HEK293 (cell line): ENCODE data around the gene LZTFL1.

ENCODE experiments used
- CTCF ChIA-PET: fragments of 350-600 bp; formaldehyde crosslinking; extraction: SDS; loops from one replicate; lab custom pipeline; 2021; ENCODE audit warnings: antibody characterized with exemption; lab: Yijun Ruan, JAX
- POLR2A ChIA-PET: fragments of 300-600 bp; formaldehyde crosslinking; extraction: SDS; loops from one replicate; lab custom pipeline; 2020; ENCODE audit warnings: antibody characterized with exemption, inconsistent platforms; lab: Yijun Ruan, JAX
- H3K27ac ChIP-seq: fragments of 200-500 bp; sonication (Bioruptor generic); 2 replicates; pipeline ENCODE4 v1.5.1; 2014; ENCODE audit warnings: low read depth, low read length, control low read depth, inconsistent platforms; ENCODE audit errors: extremely low read depth
- H3K36me3 ChIP-seq, 2 experiments: fragments of 200-500 bp in 1 of 2; sonication (Bioruptor generic) in 1 of 2; 1 replicate in 1 of 2; 2 replicates in 1 of 2; pipeline ENCODE4 v1.5.1; 2014 to 2017; ENCODE audit warnings: inconsistent platforms in 2 of 2, low read length in 2 of 2; ENCODE audit not compliant: control insufficient read depth in 2 of 2, insufficient read depth in 1 of 2
- H3K4me1 ChIP-seq: fragments of 200-500 bp; sonication (Bioruptor generic); 2 replicates; pipeline ENCODE4 v1.5.1; 2014; ENCODE audit warnings: mild to moderate bottlenecking, low read length, inconsistent platforms; ENCODE audit not compliant: control insufficient read depth, insufficient read depth
- H3K4me3 ChIP-seq: 2 replicates; pipeline ENCODE4 v1.5.1; 2011; ENCODE audit warnings: low read depth, mild to moderate bottlenecking, control low read depth, low read length, moderate library complexity
- H3K9me3 ChIP-seq: fragments of 200-500 bp; sonication (Bioruptor generic); 2 replicates; pipeline ENCODE4 v1.5.1; 2014; ENCODE audit warnings: low read depth, low read length, inconsistent platforms; ENCODE audit not compliant: control insufficient read depth, insufficient read depth
- BCL11A ChIP-seq: fragments of 450-650 bp; formaldehyde crosslinking; IDR thresholded peaks from 2 replicates; pipeline ENCODE4 v1.5.1; 2016; ENCODE audit warnings: low read depth, missing biosample characterization, missing genetic modification characterization
- CTCF ChIP-seq: fragments of 450-650 bp; formaldehyde crosslinking; IDR thresholded peaks from 2 replicates; pipeline ENCODE4 v1.5.1; 2016; ENCODE audit warnings: missing biosample characterization, missing genetic modification characterization
- HOXD13 ChIP-seq: sonication (generic); formaldehyde crosslinking; IDR thresholded peaks from 2 replicates; pipeline ENCODE4 v1.8.0; 2022; ENCODE audit warnings: missing genetic modification reagents, borderline replicate concordance
- IKZF3 ChIP-seq: fragments of 450-650 bp; IDR thresholded peaks from 2 replicates; pipeline ENCODE4 v1.5.0; 2018; ENCODE audit warnings: missing biosample characterization, mild to moderate bottlenecking, missing genetic modification characterization, moderate library complexity
- KLF16 ChIP-seq: fragments of 450-650 bp; formaldehyde crosslinking; IDR thresholded peaks from 2 replicates; pipeline ENCODE4 v1.5.1; 2017; ENCODE audit warnings: missing biosample characterization, missing genetic modification characterization
- KLF9 ChIP-seq: fragments of 450-650 bp; formaldehyde crosslinking; IDR thresholded peaks from 2 replicates; pipeline ENCODE4 v1.5.1; 2016; ENCODE audit warnings: missing biosample characterization, missing genetic modification characterization, low read depth
- MZF1 ChIP-seq: fragments of 450-650 bp; formaldehyde crosslinking; IDR thresholded peaks from 2 replicates; pipeline ENCODE4 v1.5.1; 2017; ENCODE audit warnings: missing biosample characterization, missing genetic modification characterization, borderline replicate concordance
- OVOL3 ChIP-seq: fragments of 450-650 bp; formaldehyde crosslinking; IDR thresholded peaks from 2 replicates; pipeline ENCODE4 v1.5.1; 2016; ENCODE audit warnings: missing biosample characterization, missing genetic modification characterization
- SP3 ChIP-seq: fragments of 450-650 bp; formaldehyde crosslinking; IDR thresholded peaks from 2 replicates; pipeline ENCODE4 v1.5.1; 2016; ENCODE audit warnings: missing biosample characterization, missing genetic modification characterization
- TRIM28 ChIP-seq: IDR thresholded peaks from 2 replicates; pipeline ENCODE4 v1.6.1; 2011; ENCODE audit warnings: low read length, control low read depth, borderline replicate concordance
- YY2 ChIP-seq: fragments of 450-650 bp; formaldehyde crosslinking; IDR thresholded peaks from 2 replicates; pipeline ENCODE4 v1.5.1; 2016; ENCODE audit warnings: missing biosample characterization, missing genetic modification characterization
- ZNF10 ChIP-seq: fragments of 450-650 bp; formaldehyde crosslinking; IDR thresholded peaks from 2 replicates; pipeline ENCODE4 v1.5.1; 2017; ENCODE audit warnings: missing biosample characterization, missing genetic modification characterization
- ZNF133 ChIP-seq: fragments of 450-650 bp; formaldehyde crosslinking; IDR thresholded peaks from 2 replicates; pipeline ENCODE4 v1.5.1; 2016; ENCODE audit warnings: missing biosample characterization, missing genetic modification characterization
- ZNF184 ChIP-seq: fragments of 450-650 bp; IDR thresholded peaks from 2 replicates; pipeline ENCODE4 v1.5.1; 2018; ENCODE audit warnings: missing biosample characterization, mild to moderate bottlenecking, missing genetic modification characterization
- ZNF223 ChIP-seq: fragments of 450-650 bp; formaldehyde crosslinking; IDR thresholded peaks from 2 replicates; pipeline ENCODE4 v1.5.1; 2016; ENCODE audit warnings: missing biosample characterization, missing genetic modification characterization
- ZNF24 ChIP-seq: fragments of 450-650 bp; formaldehyde crosslinking; IDR thresholded peaks from 2 replicates; pipeline ENCODE4 v1.5.1; 2016; ENCODE audit warnings: missing biosample characterization, missing genetic modification characterization
- ZNF248 ChIP-seq: fragments of 450-650 bp; formaldehyde crosslinking; IDR thresholded peaks from 2 replicates; pipeline ENCODE4 v1.5.1; 2017; ENCODE audit warnings: missing biosample characterization, missing genetic modification characterization
- ZNF354C ChIP-seq: fragments of 450-650 bp; formaldehyde crosslinking; IDR thresholded peaks from 2 replicates; pipeline ENCODE4 v1.5.1; 2016; ENCODE audit warnings: missing biosample characterization, missing genetic modification characterization, low read depth, borderline replicate concordance
- ZNF501 ChIP-seq: fragments of 450-650 bp; formaldehyde crosslinking; IDR thresholded peaks from 2 replicates; pipeline ENCODE4 v1.5.1; 2016; ENCODE audit warnings: missing biosample characterization, missing genetic modification characterization
- ZNF585B ChIP-seq: fragments of 450-650 bp; formaldehyde crosslinking; IDR thresholded peaks from 2 replicates; pipeline ENCODE4 v1.5.1; 2016; ENCODE audit warnings: missing biosample characterization, missing genetic modification characterization
- ZNF639 ChIP-seq: fragments of 450-650 bp; formaldehyde crosslinking; IDR thresholded peaks from 2 replicates; pipeline ENCODE4 v1.5.1; 2016; ENCODE audit warnings: missing biosample characterization, missing genetic modification characterization
- ZNF701 ChIP-seq: fragments of 450-650 bp; formaldehyde crosslinking; IDR thresholded peaks from 2 replicates; pipeline ENCODE4 v1.5.1; 2016; ENCODE audit warnings: missing biosample characterization, missing genetic modification characterization
- ZNF791 ChIP-seq: fragments of 450-650 bp; formaldehyde crosslinking; IDR thresholded peaks from 2 replicates; pipeline ENCODE4 v1.5.1; 2016; ENCODE audit warnings: missing biosample characterization, missing genetic modification characterization
- ZXDB ChIP-seq: fragments of 450-650 bp; formaldehyde crosslinking; IDR thresholded peaks from 2 replicates; pipeline ENCODE4 v1.5.1; 2016; ENCODE audit warnings: missing biosample characterization, missing genetic modification characterization
- TF ChIP-seq, protein P1 (sequence below): fragments of 450-650 bp; formaldehyde crosslinking; IDR thresholded peaks from 2 replicates; pipeline ENCODE4 v1.5.1; 2017; ENCODE audit warnings: missing biosample characterization, mild to moderate bottlenecking, missing genetic modification characterization, moderate library complexity
- TF ChIP-seq, protein P2 (sequence below): fragments of 450-650 bp; formaldehyde crosslinking; IDR thresholded peaks from 2 replicates; pipeline ENCODE4 v1.5.1; 2016; ENCODE audit warnings: missing biosample characterization, missing genetic modification characterization

The LZTFL1 gene

GRCh38 chr3:45826321-45826720 lies 15.6 kb downstream of the LZTFL1 start:
- H3K36me3 ChIP-seq = peaks cover 0 to 60% of the 10 kb centered on the region in 2 experiments; a peak in 1 of 3 replicates
- H3K4me1 ChIP-seq = no peaks in the 10 kb centered on the region
- H3K9me3 ChIP-seq = no peaks in the 10 kb centered on the region
- POLR2A ChIA-PET = no interaction called here
- no peak overlapping the region for H3K27ac ChIP-seq
- CTCF ChIA-PET = interaction anchor here (0.7 to 1.2 kb wide), 2 partner anchors 204 to 788 kb away, joined by 3 to 5 read pairs; no protein-coding TSS in a partner anchor
- no peak for TF ChIP-seq KLF16
- TF ChIP-seq SP3 = no peak
- TF ChIP-seq ZNF501 (tag by site-specific recombination) = no peak
- TF ChIP-seq CTCF (tag by site-specific recombination) = no peak
- TF ChIP-seq BCL11A (tag by site-specific recombination) = no peak
- no peak overlapping the region for H3K4me3 ChIP-seq

GRCh38 chr3:45821127-45821526 lies 20.8 kb downstream of the LZTFL1 start:
- Histone ChIP-seq H3K36me3 (peaks cover 0 to 27% of the 10 kb centered on the region in 2 experiments; a peak in 1 of 3 replicates), H3K27ac (no peak overlapping the region), H3K4me3 (no peak overlapping the region), H3K4me1 (no peaks in the 10 kb centered on the region), H3K9me3 (no peaks in the 10 kb centered on the region)
- ChIA-PET CTCF (no interaction called here), POLR2A (no interaction called here)
- TF ChIP-seq ZNF791 (tag by site-specific recombination) (no peak), ZNF24 (tag by site-specific recombination) (no peak), ZNF223 (tag by site-specific recombination) (no peak), HOXD13 (CRISPR knock-in tag) (no peak), TRIM28 (no peak), ZNF133 (no peak), OVOL3 (no peak), ZNF354C (tag by site-specific recombination) (no peak), MZF1 (tag by site-specific recombination) (no peak), ZXDB (no peak), ZNF10 (tag by site-specific recombination) (no peak), YY2 (tag by site-specific recombination) (no peak)
- TF ChIP-seq, protein P1, sequence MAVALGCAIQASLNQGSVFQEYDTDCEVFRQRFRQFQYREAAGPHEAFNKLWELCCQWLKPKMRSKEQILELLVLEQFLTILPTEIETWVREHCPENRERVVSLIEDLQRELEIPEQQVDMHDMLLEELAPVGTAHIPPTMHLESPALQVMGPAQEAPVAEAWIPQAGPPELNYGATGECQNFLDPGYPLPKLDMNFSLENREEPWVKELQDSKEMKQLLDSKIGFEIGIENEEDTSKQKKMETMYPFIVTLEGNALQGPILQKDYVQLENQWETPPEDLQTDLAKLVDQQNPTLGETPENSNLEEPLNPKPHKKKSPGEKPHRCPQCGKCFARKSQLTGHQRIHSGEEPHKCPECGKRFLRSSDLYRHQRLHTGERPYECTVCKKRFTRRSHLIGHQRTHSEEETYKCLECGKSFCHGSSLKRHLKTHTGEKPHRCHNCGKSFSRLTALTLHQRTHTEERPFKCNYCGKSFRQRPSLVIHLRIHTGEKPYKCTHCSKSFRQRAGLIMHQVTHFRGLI (tag by site-specific recombination) = no peak

- H3K4me3 ChIP-seq = no peak overlapping the region
- peaks cover 0 to 13% of the 10 kb centered on the region in 2 experiments; a peak in 1 of 3 replicates for H3K36me3 ChIP-seq
- no peaks in the 10 kb centered on the region for H3K4me1 ChIP-seq
- CTCF ChIA-PET = no interaction called here
- H3K9me3 ChIP-seq = no peaks in the 10 kb centered on the region
- POLR2A ChIA-PET = no interaction called here
- no peak for TF ChIP-seq ZNF701 (tag by site-specific recombination)
- no peak for TF ChIP-seq ZNF639 (tag by site-specific recombination)
- TF ChIP-seq YY2 (tag by site-specific recombination) = no peak
- TF ChIP-seq ZNF248 (tag by site-specific recombination) = no peak
- no peak for TF ChIP-seq ZNF585B (tag by site-specific recombination)
- no peak for TF ChIP-seq IKZF3 (tag by site-specific recombination)
- no peak for TF ChIP-seq KLF9 (tag by site-specific recombination)
- TF ChIP-seq ZNF184 (tag by site-specific recombination) = no peak
- TF ChIP-seq, protein P2, sequence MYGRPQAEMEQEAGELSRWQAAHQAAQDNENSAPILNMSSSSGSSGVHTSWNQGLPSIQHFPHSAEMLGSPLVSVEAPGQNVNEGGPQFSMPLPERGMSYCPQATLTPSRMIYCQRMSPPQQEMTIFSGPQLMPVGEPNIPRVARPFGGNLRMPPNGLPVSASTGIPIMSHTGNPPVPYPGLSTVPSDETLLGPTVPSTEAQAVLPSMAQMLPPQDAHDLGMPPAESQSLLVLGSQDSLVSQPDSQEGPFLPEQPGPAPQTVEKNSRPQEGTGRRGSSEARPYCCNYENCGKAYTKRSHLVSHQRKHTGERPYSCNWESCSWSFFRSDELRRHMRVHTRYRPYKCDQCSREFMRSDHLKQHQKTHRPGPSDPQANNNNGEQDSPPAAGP = no peak
- TF ChIP-seq, all 188 proteins: peak for 0
- no peak overlapping the region for H3K27ac ChIP-seq
Observed at GRCh38 chr3:45819543-45819942, 22.4 kb downstream of the LZTFL1 start.
